Upper lobe of right lung (tissue), 1 donor: ENCODE data around the gene SIRPB2. TPM values are rescaled to one million over a fixed set of nuclear protein-coding genes. Genes with fewer than 3 reads are reported as not detected.

ENCODE experiments used
- ATAC-seq: fragments of 200-7000 bp; cut with Tn5 transposase; one replicate; pipeline ENCODE4 v1.9.1; 2020; ENCODE audit warnings: mild to moderate bottlenecking, moderate library complexity
- DNase-seq: peaks from one replicate; pipeline ENCODE4 v3.0.0-alpha.2; 2020
- H3K27ac ChIP-seq: fragments of 200-600 bp; one replicate; pipeline ENCODE4 v1.8.0; 2022
- H3K27me3 ChIP-seq: fragments of 200-600 bp; one replicate; pipeline ENCODE4 v1.8.0; 2022; ENCODE audit warnings: mild to moderate bottlenecking
- H3K36me3 ChIP-seq: fragments of 200-600 bp; one replicate; pipeline ENCODE4 v1.8.0; 2022
- H3K4me1 ChIP-seq: fragments of 200-600 bp; one replicate; pipeline ENCODE4 v1.8.0; 2022
- H3K4me3 ChIP-seq: fragments of 200-600 bp; one replicate; pipeline ENCODE4 v1.8.0; 2022; ENCODE audit warnings: mild to moderate bottlenecking
- H3K9me3 ChIP-seq: fragments of 200-600 bp; one replicate; pipeline ENCODE4 v1.8.0; 2022
- intact Hi-C: fragments of 100-400 bp; cut with DNase I; formaldehyde crosslinking; loops from one replicate; pipeline ENCODE4 v1.11.0; 2022
- total RNA-seq: library from RNA; stranded (reverse); fragmentation: NEBNext Ultra II Directional; extraction: Animal tissue kit (Norgen Biotek cat#: 25700); gene quantifications from one replicate; pipeline ENCODE4 v1.2.1, GENCODE V29; 2021
- TF ChIP-seq, protein P1 (sequence below): fragments of 200-600 bp; IDR thresholded peaks from one replicate; pipeline ENCODE4 v1.8.0; 2022; ENCODE audit warnings: antibody characterized with exemption
- donor health status: DM: no; HTN: yes; CAD: no; lungs with severe emphysema.

Gene SIRPB2
- total RNA-seq, 1 donor from 2014 or later: 14.3 TPM

DNA sequence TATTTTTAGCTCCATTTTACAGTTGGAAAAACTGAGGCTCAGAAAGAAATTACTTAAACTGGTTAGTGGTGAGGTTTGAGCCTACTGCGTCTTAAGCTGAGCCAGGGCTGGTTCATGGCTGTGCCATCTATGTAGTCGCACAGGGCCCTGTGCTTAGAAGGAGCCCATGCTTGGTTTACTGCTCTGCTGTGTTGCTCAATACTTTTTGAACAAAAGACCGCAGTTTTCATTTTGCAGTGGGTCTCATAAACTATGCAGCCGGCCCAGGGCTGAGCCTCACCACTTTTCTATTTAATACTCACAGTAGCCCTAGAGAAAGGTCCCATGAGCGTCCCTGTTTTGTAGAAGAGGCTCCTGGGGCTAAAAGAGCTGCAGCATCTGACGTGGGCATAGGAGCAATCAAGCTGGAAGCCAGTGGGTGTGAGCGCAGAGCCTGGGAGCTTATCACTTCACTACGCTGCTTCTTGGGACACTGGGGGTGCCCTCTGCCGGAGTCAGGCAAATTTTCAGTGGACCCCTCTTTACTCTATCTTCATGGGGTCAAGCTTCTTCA is 501 bp downstream of the SIRPB2 start:
- ATAC-seq (peak; percentile 31), DNase-seq (no peak)
- intact Hi-C loops: no loop called here
- Histone ChIP-seq H3K4me3 (peak overlapping the region; percentile 36), H3K9me3 (no peaks in the 10 kb centered on the region), H3K27ac (peak overlapping the region; percentile 79), H3K27me3 (no peaks in the 10 kb centered on the region), H3K36me3 (no peaks in the 10 kb centered on the region), H3K4me1 (peaks cover 6% of the 10 kb centered on the region)
- TF ChIP-seq, protein P1, sequence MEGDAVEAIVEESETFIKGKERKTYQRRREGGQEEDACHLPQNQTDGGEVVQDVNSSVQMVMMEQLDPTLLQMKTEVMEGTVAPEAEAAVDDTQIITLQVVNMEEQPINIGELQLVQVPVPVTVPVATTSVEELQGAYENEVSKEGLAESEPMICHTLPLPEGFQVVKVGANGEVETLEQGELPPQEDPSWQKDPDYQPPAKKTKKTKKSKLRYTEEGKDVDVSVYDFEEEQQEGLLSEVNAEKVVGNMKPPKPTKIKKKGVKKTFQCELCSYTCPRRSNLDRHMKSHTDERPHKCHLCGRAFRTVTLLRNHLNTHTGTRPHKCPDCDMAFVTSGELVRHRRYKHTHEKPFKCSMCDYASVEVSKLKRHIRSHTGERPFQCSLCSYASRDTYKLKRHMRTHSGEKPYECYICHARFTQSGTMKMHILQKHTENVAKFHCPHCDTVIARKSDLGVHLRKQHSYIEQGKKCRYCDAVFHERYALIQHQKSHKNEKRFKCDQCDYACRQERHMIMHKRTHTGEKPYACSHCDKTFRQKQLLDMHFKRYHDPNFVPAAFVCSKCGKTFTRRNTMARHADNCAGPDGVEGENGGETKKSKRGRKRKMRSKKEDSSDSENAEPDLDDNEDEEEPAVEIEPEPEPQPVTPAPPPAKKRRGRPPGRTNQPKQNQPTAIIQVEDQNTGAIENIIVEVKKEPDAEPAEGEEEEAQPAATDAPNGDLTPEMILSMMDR: no peak

DNA sequence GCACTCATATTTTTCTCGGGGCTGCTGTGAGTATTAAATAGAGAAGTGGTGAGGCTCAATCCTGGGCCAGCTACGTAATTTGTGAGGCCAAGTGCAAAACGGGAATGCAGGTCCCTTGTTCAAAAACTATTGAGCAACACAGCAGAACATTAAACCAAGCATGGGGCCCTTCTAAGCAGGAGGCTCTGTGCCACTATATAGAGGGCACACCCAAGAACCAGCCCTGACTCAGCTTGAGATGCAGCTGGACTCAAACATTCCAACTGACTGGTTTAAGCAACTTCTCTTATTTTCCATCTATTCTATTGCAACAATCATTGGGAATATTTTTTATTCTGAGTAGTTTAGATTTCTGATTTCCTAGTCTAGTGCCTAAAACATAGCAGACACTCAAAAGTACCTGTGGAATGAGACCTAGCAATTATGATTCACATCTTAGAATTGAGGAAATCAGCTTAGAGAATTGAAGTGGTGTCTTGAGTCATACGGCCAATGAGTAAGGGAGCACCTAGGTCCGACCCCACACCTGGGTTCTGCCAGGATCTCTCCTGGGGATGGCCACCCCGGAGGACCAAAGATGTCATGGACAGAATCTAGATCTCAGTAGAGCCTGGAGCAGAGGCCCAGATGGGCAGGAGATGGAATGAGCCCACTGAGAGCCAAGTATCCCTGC is 1.3 kb downstream of the SIRPB2 start:
- intact Hi-C loops: no loop called here
- Histone ChIP-seq H3K4me1 (peaks cover 6% of the 10 kb centered on the region), H3K27me3 (no peaks in the 10 kb centered on the region), H3K36me3 (no peaks in the 10 kb centered on the region), H3K27ac (peak overlapping the region; percentile 79), H3K4me3 (peak overlapping the region; percentile 36), H3K9me3 (no peaks in the 10 kb centered on the region)
- DNase-seq (no peak), ATAC-seq (peak; percentile 77)
- TF ChIP-seq, protein P1: no peak

DNA sequence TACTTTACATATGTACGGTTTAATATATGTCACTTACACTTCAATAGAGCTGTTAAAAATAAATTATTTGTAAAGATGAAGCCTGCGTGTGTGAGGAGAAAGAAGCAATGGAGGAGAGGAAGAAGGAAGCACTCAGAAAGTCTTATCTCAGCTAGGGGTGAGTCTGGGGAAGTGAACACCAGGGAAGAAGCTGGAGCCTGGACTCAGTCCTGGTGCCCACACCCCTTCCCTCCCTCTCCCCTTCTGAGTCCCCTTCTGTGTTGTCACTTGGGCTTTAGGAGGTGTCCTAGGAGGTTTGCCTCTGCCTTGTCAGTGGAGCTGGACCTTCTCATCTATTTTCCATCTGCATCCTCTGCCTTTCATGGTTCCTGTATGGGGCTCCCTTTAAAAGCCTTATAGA is 1.9 kb downstream of the SIRPB2 start:
- ATAC-seq: peak; percentile 8
- DNase-seq: no peak
- Histone ChIP-seq H3K9me3 (no peaks in the 10 kb centered on the region), H3K4me1 (peaks cover 6% of the 10 kb centered on the region), H3K27me3 (no peaks in the 10 kb centered on the region), H3K36me3 (no peaks in the 10 kb centered on the region), H3K27ac (peak overlapping the region; percentile 64), H3K4me3 (peak overlapping the region; percentile 36)
- intact Hi-C loops: no loop called here
- TF ChIP-seq, protein P1: no peak

DNA sequence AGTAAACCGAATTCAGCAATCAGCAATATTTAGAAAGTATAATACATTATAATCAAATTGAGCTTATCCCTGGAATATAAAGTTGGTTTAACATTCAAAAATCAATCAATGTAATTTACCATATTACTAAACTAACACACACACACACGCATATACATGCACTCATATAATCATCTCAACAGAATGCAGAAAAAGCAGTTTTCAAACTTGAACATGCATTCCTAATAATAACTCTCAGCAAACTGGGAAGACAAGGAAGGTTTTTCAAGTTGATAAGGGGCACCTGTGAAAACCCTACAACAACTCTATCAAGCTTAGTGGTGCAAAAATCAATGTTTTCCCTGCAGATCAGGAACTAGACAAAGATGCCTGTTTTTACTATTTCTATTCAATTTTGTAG is 4.7 kb downstream of the SIRPB2 start:
- H3K4me1 ChIP-seq: no peaks in the 10 kb centered on the region
- H3K27ac ChIP-seq: no peak overlapping the region
- H3K4me3 ChIP-seq: no peak overlapping the region
- intact Hi-C loops: no loop called here
- ATAC-seq (no peak), DNase-seq (no peak)
- H3K36me3 ChIP-seq: no peaks in the 10 kb centered on the region
- no peaks in the 10 kb centered on the region for H3K27me3 ChIP-seq
- TF ChIP-seq, protein P1: no peak
- no peaks in the 10 kb centered on the region for H3K9me3 ChIP-seq

DNA sequence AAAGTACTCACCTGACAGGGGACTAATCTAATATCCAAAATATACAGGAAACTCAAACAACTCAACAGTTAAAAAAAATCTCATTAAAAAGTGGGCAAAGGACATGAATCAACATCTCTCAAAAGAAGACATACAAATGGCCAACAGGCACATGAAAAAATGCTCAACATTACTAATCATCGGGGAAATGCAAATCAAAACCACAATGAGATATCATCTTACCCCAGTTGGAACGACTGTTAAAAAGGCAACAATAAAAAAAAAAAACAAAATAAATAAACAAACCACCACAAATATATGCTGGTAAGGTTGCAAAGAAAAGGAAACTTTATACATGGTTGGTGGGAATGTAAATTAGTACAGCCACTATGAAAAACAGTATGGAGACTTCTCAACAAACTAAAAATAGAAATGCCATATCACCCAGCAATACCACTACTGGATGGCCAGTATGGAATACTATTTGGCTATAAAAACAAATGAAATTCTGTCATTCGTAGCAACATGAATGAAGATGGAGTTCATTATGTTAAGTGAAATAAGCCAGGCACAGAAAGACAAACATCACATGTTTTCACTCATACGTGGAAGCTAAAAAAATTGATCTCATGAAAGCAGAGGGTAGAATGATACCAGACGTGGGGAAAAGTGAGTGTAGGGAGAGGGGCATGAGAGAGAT is 6.6 kb downstream of the SIRPB2 start:
- Histone ChIP-seq H3K4me1 (no peaks in the 10 kb centered on the region), H3K27me3 (no peaks in the 10 kb centered on the region), H3K9me3 (no peaks in the 10 kb centered on the region), H3K36me3 (no peaks in the 10 kb centered on the region), H3K27ac (no peak overlapping the region), H3K4me3 (no peak overlapping the region)
- ATAC-seq (no peak), DNase-seq (no peak)
- TF ChIP-seq, protein P1: no peak
- intact Hi-C loops: no loop called here
